Uterus (tissue), 2 donors: ENCODE measurements around the gene FYTTD1.

Source experiments
- CTCF ChIP-seq, 4 experiments: fragments of 200-600 bp in 2 of 4; fragments of 450-650 bp in 2 of 4; sonication (generic) in 2 of 4; IDR thresholded peaks; one replicate each; pipeline ENCODE4 v1.5.1; 2016 to 2019; ENCODE audit warnings: antibody characterized with exemption in 4 of 4, mild to moderate bottlenecking in 2 of 4, moderate library complexity in 1 of 4
- POLR2A ChIP-seq, 2 donors: fragments of 450-650 bp; IDR thresholded peaks; one replicate each; pipeline ENCODE4 v1.6.1; 2016; ENCODE audit warnings: antibody characterized with exemption in 2 of 2, mild to moderate bottlenecking in 1 of 2, moderate library complexity in 1 of 2

DNA sequence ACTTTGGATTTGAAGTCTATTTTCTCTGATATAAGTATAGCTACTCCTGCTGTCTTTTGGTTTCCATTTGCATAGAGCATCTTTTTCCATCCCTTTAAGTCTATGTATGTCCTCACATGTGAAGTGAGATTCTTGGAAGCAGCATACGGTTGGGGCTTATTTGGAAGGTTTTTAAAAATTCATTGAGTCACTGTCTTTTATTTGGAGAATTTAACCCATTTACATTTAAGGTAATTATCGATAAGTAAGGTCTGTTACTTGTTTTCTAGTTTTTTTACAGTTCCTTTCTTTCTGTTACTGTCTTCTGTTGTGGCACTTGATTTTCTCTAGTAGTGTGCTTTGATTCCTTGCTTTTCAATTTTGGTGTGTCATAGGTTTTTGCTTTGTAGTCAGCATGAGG is 26.9 kb upstream of the FYTTD1 start:
- TF ChIP-seq CTCF (IDR thresholded peaks at IDR 0.05) (no peak), POLR2A (IDR thresholded peaks at IDR 0.05) (no peak)
